Calu3 (cell line): ENCODE measurements around the gene GAL3ST2. TPM values are rescaled to one million over a fixed set of nuclear protein-coding genes. Genes with fewer than 3 reads are reported as not detected.
"Not testable (repeated sequence)": the region's sequence is repeated elsewhere in the genome, so short reads cannot be mapped to it uniquely, and the experiment has no call there.

Experiments
- BruUV-seq: library from RNA; stranded (reverse); fragments of 400-500 nt; replicated peaks from 2 replicates; lab custom pipeline; 2021; lab: Mats Ljungman, UMichigan
- CTCF ChIA-PET: fragments of 300-600 bp; sonication (Branson Sonifier 250); formaldehyde crosslinking; loops from one replicate; lab custom pipeline; 2022; ENCODE audit warnings: antibody characterized with exemption; lab: Charles Lee
- DNase-seq: peaks from one replicate; pipeline ENCODE4 v3.0.0; 2022
- H3K27ac Mint-ChIP-seq: one replicate; pipeline ENCODE4 v1.8.0; 2022; ENCODE audit warnings: mixed read lengths; ENCODE audit not compliant: unreplicated experiment
- H3K27me3 Mint-ChIP-seq: one replicate; pipeline ENCODE4 v1.8.0; 2022; ENCODE audit warnings: mixed read lengths; ENCODE audit not compliant: unreplicated experiment
- H3K36me3 Mint-ChIP-seq: one replicate; pipeline ENCODE4 v1.8.0; 2022; ENCODE audit warnings: mild to moderate bottlenecking, moderate library complexity, mixed read lengths; ENCODE audit not compliant: insufficient read depth, unreplicated experiment
- H3K4me1 Mint-ChIP-seq: one replicate; pipeline ENCODE4 v1.8.0; 2022; ENCODE audit warnings: mild to moderate bottlenecking, low read depth, mixed read lengths; ENCODE audit not compliant: unreplicated experiment
- H3K4me3 Mint-ChIP-seq: one replicate; pipeline ENCODE4 v1.8.0; 2022; ENCODE audit warnings: mild to moderate bottlenecking, low read depth, moderate library complexity, mixed read lengths; ENCODE audit not compliant: unreplicated experiment
- H3K9me3 Mint-ChIP-seq: one replicate; pipeline ENCODE4 v1.8.0; 2022; ENCODE audit warnings: low read depth, mixed read lengths; ENCODE audit not compliant: unreplicated experiment
- CTCF ChIP-seq: fragments of 200-600 bp; IDR thresholded peaks from one replicate; pipeline ENCODE4 v1.8.0; 2022; ENCODE audit warnings: antibody characterized with exemption; ENCODE audit not compliant: unreplicated experiment
- intact Hi-C: fragments of 100-400 bp; cut with micrococcal nuclease; formaldehyde crosslinking; loops from one replicate; pipeline ENCODE4 v1.10.0; 2022; ENCODE audit not compliant: unreplicated experiment
- total RNA-seq: library from RNA; stranded (reverse); gene quantifications from 2 replicates; pipeline ENCODE4 v1.2.3, GENCODE V29; 2022

GAL3ST2 gene
- total RNA-seq, 1 experiment from 2014 or later: not detected

GRCh38 chr2:241788572-241788971 is 11.9 kb downstream of the GAL3ST2 start:
- Mint-ChIP-seq H3K27ac (no peak overlapping the region), H3K36me3 (no peaks in the 10 kb centered on the region), H3K9me3 (no peaks in the 10 kb centered on the region), H3K4me3 (no peak overlapping the region), H3K4me1 (no peaks in the 10 kb centered on the region), H3K27me3 (peaks cover 74% of the 10 kb centered on the region)
- DNase-seq: no peak
- CTCF ChIA-PET: no interaction called here
- BruUV-seq: no TSS peak
- no peak for TF ChIP-seq CTCF
- intact Hi-C loops: no loop called here

DNA sequence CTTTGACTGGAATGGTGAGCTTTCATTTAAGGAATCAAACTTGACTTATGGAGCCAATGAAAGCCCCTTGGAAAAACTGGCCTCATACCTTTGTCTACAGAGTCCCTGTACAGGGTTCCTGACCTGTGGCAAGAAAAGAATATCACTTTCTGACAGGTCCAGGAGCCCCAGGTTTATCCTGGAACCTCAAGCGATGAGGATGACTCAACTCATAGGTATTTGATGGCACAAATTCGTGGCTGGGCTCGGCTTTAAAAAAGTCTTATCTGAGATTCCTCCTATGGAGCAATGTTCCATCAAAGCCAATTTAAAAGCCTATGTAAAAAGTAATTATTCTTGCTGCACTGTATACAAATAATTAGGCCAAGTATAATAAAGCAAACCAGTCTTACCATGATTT is 14.8 kb downstream of the GAL3ST2 start:
- CTCF ChIA-PET, H3K36me3 Mint-ChIP-seq, DNase-seq, H3K4me3 Mint-ChIP-seq, H3K27ac Mint-ChIP-seq, BruUV-seq, intact Hi-C loops, H3K9me3 Mint-ChIP-seq, H3K4me1 Mint-ChIP-seq: not testable (repeated sequence)
- H3K27me3 Mint-ChIP-seq: peaks cover 89% of the 10 kb centered on the region

DNA sequence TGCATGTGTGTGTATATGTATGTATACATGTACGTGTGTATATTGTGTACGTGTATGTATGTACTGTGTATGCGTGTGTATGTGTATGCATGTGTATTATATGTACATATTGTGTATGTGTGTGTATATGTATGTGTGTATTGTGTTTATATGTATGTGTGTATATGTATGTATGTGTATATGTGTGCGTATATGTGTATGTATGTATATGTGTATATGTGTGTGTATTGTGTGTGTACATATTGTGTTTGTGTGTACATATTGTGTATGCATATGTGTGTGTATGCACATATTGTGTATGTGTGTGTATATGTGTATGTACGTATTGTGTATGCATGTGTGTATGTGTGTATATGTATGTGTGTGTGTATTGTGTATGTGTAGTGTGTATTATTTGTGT is 16.8 kb downstream of the GAL3ST2 start:
- no peaks in the 10 kb centered on the region for H3K9me3 Mint-ChIP-seq
- intact Hi-C loops: no loop called here
- H3K36me3 Mint-ChIP-seq: no peaks in the 10 kb centered on the region
- CTCF ChIA-PET: no interaction called here
- no peak overlapping the region for H3K4me3 Mint-ChIP-seq
- no peak for DNase-seq
- H3K27me3 Mint-ChIP-seq: peaks cover 86% of the 10 kb centered on the region
- no peak for TF ChIP-seq CTCF
- no peaks in the 10 kb centered on the region for H3K4me1 Mint-ChIP-seq
- H3K27ac Mint-ChIP-seq: no peak overlapping the region
- BruUV-seq: no TSS peak

GRCh38 chr2:241794250-241794823 is 17.7 kb downstream of the GAL3ST2 start:
- intact Hi-C loops: no loop called here
- Mint-ChIP-seq H3K4me3 (no peak overlapping the region), H3K36me3 (no peaks in the 10 kb centered on the region), H3K27me3 (peaks cover 77% of the 10 kb centered on the region), H3K4me1 (no peaks in the 10 kb centered on the region), H3K9me3 (no peaks in the 10 kb centered on the region), H3K27ac (no peak overlapping the region)
- no TSS peak for BruUV-seq
- TF ChIP-seq CTCF: no peak
- DNase-seq: no peak
- CTCF ChIA-PET: no interaction called here
